GM23338 (cell line): Measurements from ENCODE around the gene GPR143. TPM values are rescaled to one million over a fixed set of nuclear protein-coding genes. Genes with fewer than 3 reads are reported as not detected.

Source experiments
- ATAC-seq: fragments of 200-7000 bp; cut with Tn5 transposase; 3 replicates; pipeline ENCODE4 v1.9.1; 2020
- DNase-seq: peaks from one replicate; pipeline ENCODE4 v3.0.0-alpha.2; 2015; ENCODE audit warnings: low spot score
- H2AFZ ChIP-seq: fragments of 200-600 bp; sonication (generic); 2 replicates; pipeline ENCODE4 v1.8.0; 2016; ENCODE audit warnings: antibody characterized with exemption, mild to moderate bottlenecking, moderate library complexity
- H3F3A ChIP-seq: fragments of 200-600 bp; sonication (generic); replicated peaks from 2 replicates; pipeline ENCODE4 v1.8.0; 2017; ENCODE audit warnings: antibody characterized with exemption, mixed run types, low read depth
- H3K27ac ChIP-seq: fragments of 200-600 bp; sonication (generic); 2 replicates; pipeline ENCODE4 v1.6.1; 2016; ENCODE audit warnings: low read depth
- H3K27me3 ChIP-seq: fragments of 200-600 bp; sonication (generic); 2 replicates; pipeline ENCODE4 v1.8.0; 2016; ENCODE audit warnings: mild to moderate bottlenecking, mixed run types, moderate library complexity; ENCODE audit not compliant: insufficient read depth
- H3K36me3 ChIP-seq: fragments of 200-600 bp; sonication (generic); 2 replicates; pipeline ENCODE4 v1.8.0; 2016; ENCODE audit warnings: mild to moderate bottlenecking; ENCODE audit not compliant: insufficient read depth
- H3K4me1 ChIP-seq: fragments of 200-600 bp; sonication (generic); 2 replicates; pipeline ENCODE4 v1.8.0; 2016; ENCODE audit warnings: mild to moderate bottlenecking, moderate library complexity; ENCODE audit not compliant: insufficient read depth
- H3K4me2 ChIP-seq: fragments of 200-600 bp; sonication (generic); 2 replicates; pipeline ENCODE4 v1.7.1; 2017; ENCODE audit warnings: mixed run types
- H3K4me3 ChIP-seq: fragments of 200-600 bp; sonication (generic); 2 replicates; pipeline ENCODE4 v1.6.1; 2016; ENCODE audit warnings: mixed run types
- H3K79me2 ChIP-seq: fragments of 200-600 bp; sonication (generic); replicated peaks from 2 replicates; pipeline ENCODE4 v1.8.0; 2017; ENCODE audit warnings: mild to moderate bottlenecking; ENCODE audit not compliant: insufficient read depth
- H3K9me2 ChIP-seq: fragments of 200-600 bp; sonication (generic); 2 replicates; pipeline ENCODE4 v1.8.0; 2017; ENCODE audit not compliant: insufficient read depth
- H4K20me1 ChIP-seq: fragments of 200-600 bp; sonication (generic); replicated peaks from 2 replicates; pipeline ENCODE4 v1.8.0; 2017; ENCODE audit warnings: mild to moderate bottlenecking; ENCODE audit not compliant: insufficient read depth
- H3K27ac Mint-ChIP-seq: 2 replicates; pipeline ENCODE4 v1.8.0; 2020; ENCODE audit warnings: inconsistent platforms, mild to moderate bottlenecking, moderate library complexity, mixed read lengths
- H3K27me3 Mint-ChIP-seq: 3 replicates; pipeline ENCODE4 v1.8.0; 2022; ENCODE audit warnings: low read depth, mild to moderate bottlenecking, moderate library complexity, mixed read lengths, inconsistent platforms; ENCODE audit not compliant: insufficient read depth, poor library complexity
- H3K36me3 Mint-ChIP-seq: 3 replicates; pipeline ENCODE4 v1.8.0; 2021; ENCODE audit warnings: low read depth, mild to moderate bottlenecking, inconsistent platforms, moderate library complexity, mixed read lengths
- H3K4me1 Mint-ChIP-seq: 3 replicates; pipeline ENCODE4 v1.8.0; 2020; ENCODE audit warnings: mild to moderate bottlenecking, inconsistent platforms, mixed read lengths
- H3K4me3 Mint-ChIP-seq: 3 replicates; pipeline ENCODE4 v1.8.0; 2021; ENCODE audit warnings: moderate library complexity, mild to moderate bottlenecking, inconsistent platforms, mixed read lengths
- H3K9me3 Mint-ChIP-seq: 3 replicates; pipeline ENCODE4 v1.8.0; 2020; ENCODE audit warnings: moderate library complexity, mild to moderate bottlenecking, inconsistent platforms, mixed read lengths
- CREB1 ChIP-seq: fragments of 250-450 bp; sonication (Bioruptor Pico); IDR thresholded peaks from 2 replicates; pipeline ENCODE4 v1.5.0; 2020; ENCODE audit warnings: low read depth, mild to moderate bottlenecking, moderate library complexity
- CTCF ChIP-seq, 2 experiments: fragments of 200-600 bp in 1 of 2; sonication (generic) in 1 of 2; conservative IDR thresholded peaks; 2 replicates each; pipeline versions ENCODE4 v1.5.1 to v1.6.1; 2016 to 2017; ENCODE audit warnings: antibody characterized with exemption in 2 of 2, low read depth in 2 of 2, mild to moderate bottlenecking in 2 of 2, moderate library complexity in 1 of 2
- EZH2 ChIP-seq: fragments of 200-600 bp; sonication (generic); IDR thresholded peaks from one replicate; pipeline ENCODE4 v1.8.0; 2017; ENCODE audit warnings: antibody characterized with exemption, mild to moderate bottlenecking, low read depth; ENCODE audit not compliant: unreplicated experiment
- EZH2phosphoT487 ChIP-seq: fragments of 200-600 bp; sonication (generic); IDR thresholded peaks from one replicate; pipeline ENCODE4 v1.8.1; 2018; ENCODE audit warnings: antibody characterized with exemption; ENCODE audit not compliant: unreplicated experiment
- JUNB ChIP-seq: IDR thresholded peaks from one replicate; pipeline ENCODE4 v1.6.1; 2016; ENCODE audit warnings: antibody characterized with exemption; ENCODE audit not compliant: unreplicated experiment
- NANOG ChIP-seq: IDR thresholded peaks from 2 replicates; pipeline ENCODE4 v1.6.1; 2016; ENCODE audit warnings: antibody characterized with exemption, borderline replicate concordance
- REST ChIP-seq: IDR thresholded peaks from one replicate; pipeline ENCODE4 v1.6.1; 2018; ENCODE audit warnings: antibody characterized with exemption; ENCODE audit not compliant: unreplicated experiment
- STAT1 ChIP-seq: IDR thresholded peaks from one replicate; pipeline ENCODE4 v1.6.1; 2016; ENCODE audit warnings: antibody characterized with exemption; ENCODE audit not compliant: unreplicated experiment
- ZNF114 ChIP-seq: fragments of 250-450 bp; sonication (Bioruptor Pico); IDR thresholded peaks from 2 replicates; pipeline ENCODE4 v1.5.0; 2020; ENCODE audit warnings: mild to moderate bottlenecking, moderate library complexity
- ZNF331 ChIP-seq: fragments of 250-450 bp; sonication (Bioruptor Pico); IDR thresholded peaks from 2 replicates; pipeline ENCODE4 v1.5.0; 2020; ENCODE audit warnings: low read depth, mild to moderate bottlenecking, moderate library complexity
- ZNF462 ChIP-seq: fragments of 250-450 bp; sonication (Bioruptor Pico); IDR thresholded peaks from 2 replicates; pipeline ENCODE4 v1.5.0; 2020; ENCODE audit warnings: mild to moderate bottlenecking, moderate library complexity
- polyA plus RNA-seq: library from polyadenylated mRNA; unstranded; fragments of >200 nt; fragmentation: Nextera tagmentation; extraction: Ambion mirVana; gene quantifications from 2 replicates; pipeline ENCODE4 v1.2.1, GENCODE V29; 2016
- total RNA-seq: library from RNA; depleted of rRNA; stranded (reverse); fragments of >200 nt; shearing (Covaris generic); gene quantifications from 2 replicates; pipeline ENCODE4 v1.2.3, GENCODE V29; 2014

GPR143 gene
- total and polyA plus RNA-seq, 2 experiments from 2014 or later, result 7.4 to 13.0 TPM

- Histone ChIP-seq H3K4me2 (no peak overlapping the region), H3K9me2 (no peaks in the 10 kb centered on the region), H4K20me1 (no peaks in the 10 kb centered on the region), H3K4me3 (no peak overlapping the region), H3K4me1 (peaks cover 32% of the 10 kb centered on the region), H3K79me2 (peaks cover 90% of the 10 kb centered on the region), H2AFZ (no peak overlapping the region), H3F3A (no peaks in the 10 kb centered on the region), H3K27me3 (no peaks in the 10 kb centered on the region), H3K27ac (no peak overlapping the region), H3K36me3 (no peaks in the 10 kb centered on the region)
- ATAC-seq (no peak), DNase-seq (no peak)
- Mint-ChIP-seq H3K4me1 (peaks cover 39% of the 10 kb centered on the region), H3K27ac (no peak overlapping the region), H3K27me3 (peaks cover 6% of the 10 kb centered on the region), H3K4me3 (no peak overlapping the region), H3K9me3 (peaks cover 10% of the 10 kb centered on the region; the same call in 2 of the 3 replicates), H3K36me3 (peaks cover 11% of the 10 kb centered on the region)
- TF ChIP-seq ZNF331 (CRISPR knock-in tag) (no peak), STAT1 (no peak)
These were observed 28.8 kb upstream of the GPR143 start for GRCh38 chrX:9794495-9794894.

GRCh38 chrX:9790866-9791265 is 25.2 kb upstream of the GPR143 start:
- Mint-ChIP-seq H3K9me3 (peaks cover 9% of the 10 kb centered on the region; the same call in 2 of the 3 replicates), H3K4me3 (no peak overlapping the region), H3K36me3 (peaks cover 10% of the 10 kb centered on the region), H3K27me3 (peaks cover 10% of the 10 kb centered on the region), H3K27ac (peak overlapping the region; percentile 45; the same call in 1 of the 2 replicates), H3K4me1 (peaks cover 40% of the 10 kb centered on the region)
- H3F3A ChIP-seq, result no peaks in the 10 kb centered on the region
- H3K4me2 ChIP-seq, result peak overlapping the region; percentile 74; the same call in 1 of the 2 replicates
- H3K9me2 ChIP-seq, result no peaks in the 10 kb centered on the region
- peaks cover 38% of the 10 kb centered on the region for H3K4me1 ChIP-seq
- H3K27ac ChIP-seq, result 0 out of 2 replicates have a peak overlapping the region, but pooled peaks have one; percentile 66
- ATAC-seq (no peak), DNase-seq (no peak)
- no peaks in the 10 kb centered on the region for H3K36me3 ChIP-seq
- H3K4me3 ChIP-seq, result 0 out of 2 replicates have a peak overlapping the region, but pooled peaks have one; percentile 9
- peaks cover 8% of the 10 kb centered on the region; the same call in 1 of the 2 replicates for H3K27me3 ChIP-seq
- no peak overlapping the region for H2AFZ ChIP-seq
- H4K20me1 ChIP-seq, result no peaks in the 10 kb centered on the region; the same call in 1 of the 2 replicates
- peaks cover 72% of the 10 kb centered on the region for H3K79me2 ChIP-seq
- no peak for TF ChIP-seq REST
- TF ChIP-seq EZH2phosphoT487, result no peak
- TF ChIP-seq STAT1, result no peak
- TF ChIP-seq ZNF114, result no peak
- TF ChIP-seq CREB1 (CRISPR knock-in tag), result no peak
- no peak for TF ChIP-seq EZH2
- TF ChIP-seq JUNB, result no peak
- TF ChIP-seq ZNF462 (CRISPR knock-in tag), result no peak
- no peak for TF ChIP-seq NANOG
- TF ChIP-seq CTCF (conservative IDR thresholded peaks at IDR 0.05; ENCODE audit: low read depth in 2 of 2), result no peak
